HG02588 (cell line): ENCODE results near the gene ALOX12.

ENCODE experiments used
- ATAC-seq: cut with Tn5 transposase; IDR thresholded peaks from one replicate; pipeline ENCODE4 v1.9.1; 2021; ENCODE audit warnings: mild to moderate bottlenecking, moderate library complexity; ENCODE audit not compliant: unreplicated experiment

Gene ALOX12

GRCh38 chr17:7020894-7021664 is 25.2 kb downstream of the ALOX12 start:
- no peak for ATAC-seq

GRCh38 chr17:7021993-7022778 is 26.3 kb downstream of the ALOX12 start:
- peak; percentile 65 for ATAC-seq

DNA sequence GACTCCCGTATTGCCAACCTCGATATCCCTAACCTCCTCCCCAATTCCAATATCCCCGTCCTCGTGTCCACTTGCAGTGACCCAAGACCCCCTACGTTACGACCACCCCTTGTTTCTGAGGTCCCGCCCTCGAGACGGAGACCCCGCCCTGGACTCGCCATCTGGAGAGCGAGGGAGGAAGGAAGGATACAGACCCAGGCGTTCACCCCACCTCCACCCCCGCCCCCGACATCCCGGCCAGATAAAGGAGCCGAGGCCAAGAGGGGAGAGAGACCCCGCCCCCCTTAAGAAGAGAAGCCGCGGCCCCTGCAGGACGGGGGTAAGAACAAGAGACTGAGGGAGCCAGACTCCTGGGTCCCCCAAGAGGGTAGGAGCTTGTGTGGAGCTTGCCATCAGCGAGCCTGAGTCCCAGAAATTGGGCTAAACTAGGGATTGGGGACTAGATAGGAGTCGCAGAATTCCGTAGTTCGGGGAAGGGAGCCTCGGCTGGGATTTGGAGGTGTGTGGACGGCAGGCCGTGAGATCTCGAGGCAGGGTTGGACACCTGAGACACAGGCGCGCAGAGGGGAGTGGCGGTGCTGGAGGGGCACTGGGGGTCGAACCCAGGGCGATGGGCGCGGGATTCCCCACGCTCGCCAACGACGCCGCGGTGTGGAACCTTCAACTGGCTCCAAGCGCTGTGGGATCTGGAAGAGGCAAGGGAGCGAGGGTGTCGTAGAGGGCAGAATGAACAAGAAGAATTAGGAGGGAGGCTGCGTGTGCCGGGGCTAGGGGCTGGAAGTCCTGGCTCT is 27.1 kb downstream of the ALOX12 start, which contains the start of gene BCL6B:
BCL6B (plus strand) TSS at position 270 of the 791 bp plus-strand sequence. CDS start 622 bp downstream, outside the sequence.
- no peak for ATAC-seq

GRCh38 chr17:7023576-7024401 is 27.9 kb downstream of the ALOX12 start:
- peak; percentile 47 for ATAC-seq

DNA sequence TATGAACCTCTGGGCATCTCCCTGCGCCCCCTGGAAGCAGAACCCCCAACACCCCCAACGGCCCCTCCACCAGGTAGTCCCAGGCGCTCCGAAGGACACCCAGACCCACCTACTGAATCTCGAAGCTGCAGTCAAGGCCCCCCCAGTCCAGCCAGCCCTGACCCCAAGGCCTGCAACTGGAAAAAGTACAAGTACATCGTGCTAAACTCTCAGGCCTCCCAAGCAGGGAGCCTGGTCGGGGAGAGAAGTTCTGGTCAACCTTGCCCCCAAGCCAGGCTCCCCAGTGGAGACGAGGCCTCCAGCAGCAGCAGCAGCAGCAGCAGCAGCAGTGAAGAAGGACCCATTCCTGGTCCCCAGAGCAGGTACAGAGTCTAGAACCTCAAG is 28.5 kb downstream of the ALOX12 start:
- ATAC-seq = no peak

DNA sequence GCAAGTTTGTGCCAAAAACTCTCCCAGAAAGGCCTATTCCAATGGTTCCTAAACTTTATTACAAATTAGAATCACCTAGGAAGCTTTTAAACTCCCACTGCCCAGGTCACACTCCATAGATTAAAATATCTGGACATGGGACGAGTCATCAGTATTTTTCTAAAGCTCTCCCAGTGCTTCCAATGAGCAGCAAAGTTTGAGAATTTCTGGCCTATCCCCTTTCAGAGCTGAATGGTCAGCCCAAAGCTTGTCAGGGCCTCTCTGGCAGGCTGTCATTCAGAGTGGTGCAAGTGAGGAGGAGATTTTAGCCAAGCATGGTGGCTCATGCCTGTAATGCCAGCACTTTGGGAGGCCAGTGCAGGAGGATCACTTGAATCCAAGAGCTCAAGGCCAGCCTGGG is 29.4 kb downstream of the ALOX12 start:
- no peak for ATAC-seq

DNA sequence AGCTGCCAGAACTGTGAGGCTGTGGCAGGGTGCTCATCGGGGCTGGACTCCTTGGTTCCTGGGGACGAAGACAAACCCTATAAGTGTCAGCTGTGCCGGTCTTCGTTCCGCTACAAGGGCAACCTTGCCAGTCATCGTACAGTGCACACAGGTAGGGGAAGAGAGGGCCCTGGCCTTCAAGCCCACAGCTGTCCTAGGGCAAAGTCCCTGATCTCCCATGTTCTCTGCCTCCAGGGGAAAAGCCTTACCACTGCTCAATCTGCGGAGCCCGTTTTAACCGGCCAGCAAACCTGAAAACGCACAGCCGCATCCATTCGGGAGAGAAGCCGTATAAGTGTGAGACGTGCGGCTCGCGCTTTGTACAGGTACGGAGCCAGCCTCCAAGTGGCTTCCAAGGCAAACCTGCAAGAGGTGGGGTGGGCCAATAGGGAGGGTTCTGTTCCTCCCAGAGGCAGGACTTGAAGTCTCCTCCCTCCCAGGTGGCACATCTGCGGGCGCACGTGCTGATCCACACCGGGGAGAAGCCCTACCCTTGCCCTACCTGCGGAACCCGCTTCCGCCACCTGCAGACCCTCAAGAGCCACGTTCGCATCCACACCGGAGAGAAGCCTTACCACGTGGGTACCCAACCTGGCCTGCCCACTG is 30.7 kb downstream of the ALOX12 start:
- ATAC-seq = no peak

- ATAC-seq = no peak
Observed at GRCh38 chr17:7027335-7027734, 31.5 kb downstream of the ALOX12 start.

DNA sequence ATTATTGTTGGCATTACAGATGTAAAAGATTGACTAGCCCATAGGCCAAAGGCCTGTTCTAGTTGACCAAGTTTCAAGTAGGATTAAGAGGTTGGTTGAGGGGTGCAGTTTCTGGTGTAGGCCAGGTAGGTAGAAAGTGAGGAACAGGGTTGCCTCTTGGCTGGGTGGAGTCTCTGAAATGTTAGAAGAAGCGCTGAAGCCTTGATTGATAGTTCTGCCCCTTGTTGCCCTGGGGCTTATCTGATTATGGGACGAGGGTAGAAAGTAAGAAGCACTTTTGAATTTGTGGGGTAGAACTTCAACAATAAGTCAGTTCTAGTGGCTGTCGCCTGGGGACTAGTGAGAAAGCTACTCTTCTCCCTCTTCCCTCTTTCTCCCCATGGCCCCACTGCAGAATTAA is 33.2 kb downstream of the ALOX12 start:
- ATAC-seq = no peak

DNA sequence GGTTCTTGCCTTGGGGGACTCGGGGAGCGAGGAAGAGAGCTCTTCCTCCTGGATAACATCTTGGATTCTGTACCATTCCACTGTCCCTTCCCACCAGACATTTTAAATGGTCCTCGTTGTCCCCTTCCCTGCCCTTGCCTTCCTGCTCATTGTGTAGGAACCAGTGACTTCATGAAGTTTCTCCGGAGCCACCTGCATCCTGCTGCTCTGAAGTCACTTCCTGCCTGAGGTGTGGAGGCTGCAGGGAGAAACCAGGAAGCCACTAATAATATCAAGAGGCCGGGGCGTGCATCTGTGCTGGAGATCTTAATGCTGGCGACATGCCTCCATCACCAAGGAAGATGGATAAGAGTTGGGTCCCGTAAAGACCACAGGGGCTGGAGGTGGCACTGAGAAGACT is 33.8 kb downstream of the ALOX12 start:
- no peak for ATAC-seq

GRCh38 chr17:7034955-7035590 is 39.2 kb downstream of the ALOX12 start:
- ATAC-seq = no peak

DNA sequence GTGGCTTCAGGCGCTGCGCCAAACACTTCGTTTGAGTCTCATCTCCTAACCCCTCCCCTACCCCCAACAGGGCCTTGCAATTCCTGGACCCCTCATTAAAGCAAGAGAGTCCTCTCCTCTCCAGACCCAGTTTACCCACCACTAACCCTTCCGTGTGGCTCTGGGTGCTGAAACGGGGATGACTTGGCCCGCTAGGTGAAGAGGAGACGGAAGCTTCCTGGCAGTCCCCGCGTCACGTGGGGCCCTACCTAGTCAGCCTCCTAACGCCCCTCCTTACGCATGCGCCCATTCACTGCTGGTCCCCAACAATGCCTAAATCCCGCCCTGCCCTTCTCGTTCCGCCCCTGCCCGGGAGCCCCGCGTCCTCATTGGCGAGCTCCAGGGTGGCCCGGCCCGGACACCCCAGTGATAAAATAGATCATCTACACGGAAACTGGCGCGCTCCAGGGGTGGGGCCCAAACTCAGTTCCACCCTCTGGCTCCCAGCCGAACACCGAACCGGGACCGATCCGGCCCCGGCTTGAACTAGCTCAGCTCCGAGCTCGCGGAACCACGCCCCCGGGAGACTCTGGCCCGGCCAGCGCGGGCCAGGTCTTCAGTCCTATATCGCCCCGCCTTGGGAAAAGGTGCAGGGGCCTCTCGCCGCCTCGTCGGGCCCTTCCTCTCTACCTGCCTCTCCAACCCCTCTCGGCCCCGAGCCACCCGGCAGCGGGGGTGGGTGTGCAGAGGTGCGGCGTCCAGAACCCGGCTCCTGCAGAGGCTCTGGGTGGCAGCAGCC is 39.9 kb downstream of the ALOX12 start, which contains the start of gene SLC16A13:
SLC16A13 (plus strand) TSS at position 425 of the 778 bp plus-strand sequence. CDS start 368 bp downstream, outside the sequence.
- ATAC-seq = peak; percentile 88

GRCh38 chr17:7038025-7038862 is 42.4 kb downstream of the ALOX12 start:
- no peak for ATAC-seq

GRCh38 chr17:7039832-7040231 is 44.0 kb downstream of the ALOX12 start:
- no peak for ATAC-seq

GRCh38 chr17:7041607-7042500 is 46.0 kb downstream of the ALOX12 start:
- no peak for ATAC-seq

DNA sequence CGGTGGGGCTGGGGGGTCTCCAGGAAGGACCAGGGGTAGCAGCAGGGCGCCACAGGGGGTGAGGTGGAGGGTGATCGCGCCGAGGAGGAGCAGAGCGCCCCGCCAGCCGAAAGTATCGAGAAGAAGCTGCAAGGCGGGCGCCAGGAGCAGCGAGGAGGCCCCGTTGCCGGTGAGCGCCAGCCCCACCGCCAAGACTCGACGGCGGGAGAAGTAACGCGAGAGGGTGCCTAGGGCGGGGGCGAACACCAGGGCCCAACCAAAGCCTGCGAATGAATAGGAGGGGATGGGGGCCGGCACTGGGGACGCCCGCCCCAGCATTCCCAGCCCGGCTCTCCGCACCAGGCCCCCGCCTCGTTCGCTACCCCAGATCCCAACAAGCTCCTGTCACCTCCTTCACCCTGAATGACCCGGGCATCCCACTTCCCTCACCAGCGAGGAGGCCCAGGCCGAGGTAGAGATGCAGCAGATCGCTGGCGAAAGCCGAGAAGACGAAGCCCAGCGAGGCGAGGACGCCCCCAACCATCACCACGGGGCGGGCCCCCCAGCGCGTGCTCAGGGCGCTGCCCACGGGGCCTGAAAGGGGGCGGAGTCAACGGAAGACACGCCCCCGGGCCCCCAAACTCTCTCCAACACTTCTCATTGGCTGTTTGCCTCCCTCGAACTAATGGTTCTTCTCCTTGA is 46.8 kb downstream of the ALOX12 start:
- ATAC-seq = no peak
